ENCODE measurements around the gene NLRP6. TPM values are rescaled to one million over a fixed set of nuclear protein-coding genes. Genes with fewer than 3 reads are reported as not detected.

NLRP6 gene
- total RNA-seq, 4 donors from 2014 or later, result 0.75 to 1.3 TPM; not detected in 2

GRCh38 chr11:241634-242033, 36.6 kb upstream of the NLRP6 start:
- Histone ChIP-seq H3K4me3 (no peak overlapping the region), H3K36me3 (peaks cover 9 to 73% (median 30%) of the 10 kb centered on the region in 3 donors), H3K9me3 (no peaks in the 10 kb centered on the region), H3K4me1 (peaks cover 11 to 19% (median 12%) of the 10 kb centered on the region in 3 donors), H3K27ac (no peak overlapping the region), H3K27me3 (no peaks in the 10 kb centered on the region)
- no peak for TF ChIP-seq CTCF (IDR thresholded peaks at IDR 0.05)
- TF ChIP-seq POLR2A (IDR thresholded peaks at IDR 0.05), result no peak
- DNase-seq, result no peak
- 94 to 95% methylated on average over 5 of the region's 5 CpGs for WGBS, 2 donors
- intact Hi-C loops (cut with DNase I), result no loop called here

GRCh38 chr11:244376-244775, 33.8 kb upstream of the NLRP6 start:
- Histone ChIP-seq H3K4me3 (no peak overlapping the region), H3K27ac (no peak overlapping the region), H3K27me3 (no peaks in the 10 kb centered on the region), H3K9me3 (no peaks in the 10 kb centered on the region), H3K4me1 (no peaks in the 10 kb centered on the region), H3K36me3 (peaks cover 9 to 100% (median 48%) of the 10 kb centered on the region in 3 donors)
- intact Hi-C loops (cut with DNase I), result no loop called here
- TF ChIP-seq POLR2A (IDR thresholded peaks at IDR 0.05) (no peak), CTCF (IDR thresholded peaks at IDR 0.05) (no peak)
- 84 to 85% methylated on average over 2 of the region's 2 CpGs for WGBS, 2 donors
- DNase-seq, result no peak

- peaks cover 23 to 100% (median 62%) of the 10 kb centered on the region in 3 donors for H3K36me3 ChIP-seq
- no peaks in the 10 kb centered on the region for H3K27me3 ChIP-seq
- WGBS, 2 donors, result 92% methylated on average over 5 to 7 of the region's 8 CpGs
- no peak for DNase-seq
- H3K4me3 ChIP-seq, result no peak overlapping the region
- H3K27ac ChIP-seq, result no peak overlapping the region
- intact Hi-C loops (cut with DNase I), result no loop called here
- H3K4me1 ChIP-seq, result no peaks in the 10 kb centered on the region
- no peaks in the 10 kb centered on the region for H3K9me3 ChIP-seq
- no peak for TF ChIP-seq POLR2A (IDR thresholded peaks at IDR 0.05)
- TF ChIP-seq CTCF (IDR thresholded peaks at IDR 0.05), result no peak
These were observed 29.1 kb upstream of the NLRP6 start for GRCh38 chr11:249062-249461.

GRCh38 chr11:250274-250673, 27.9 kb upstream of the NLRP6 start:
- 89 to 99% methylated on average over 5 of the region's 5 CpGs for WGBS, 2 donors
- H3K27ac ChIP-seq, result no peak overlapping the region
- no peaks in the 10 kb centered on the region for H3K4me1 ChIP-seq
- intact Hi-C loops (cut with DNase I), result no loop called here
- no peak for TF ChIP-seq POLR2A (IDR thresholded peaks at IDR 0.05)
- no peak for TF ChIP-seq CTCF (IDR thresholded peaks at IDR 0.05)
- no peak for DNase-seq
- H3K36me3 ChIP-seq, result peaks cover 19 to 88% (median 51%) of the 10 kb centered on the region in 3 donors
- no peak overlapping the region for H3K4me3 ChIP-seq
- no peaks in the 10 kb centered on the region for H3K27me3 ChIP-seq
- H3K9me3 ChIP-seq, result no peaks in the 10 kb centered on the region

GRCh38 chr11:250740-251299, 27.4 kb upstream of the NLRP6 start:
- no peaks in the 10 kb centered on the region for H3K9me3 ChIP-seq
- H3K27me3 ChIP-seq, result no peaks in the 10 kb centered on the region
- TF ChIP-seq POLR2A (IDR thresholded peaks at IDR 0.05), result no peak
- TF ChIP-seq CTCF (IDR thresholded peaks at IDR 0.05), result peak; percentile 40 to 67 (median 54)
- no peaks in the 10 kb centered on the region for H3K4me1 ChIP-seq
- no peak for DNase-seq
- H3K4me3 ChIP-seq, result no peak overlapping the region
- H3K36me3 ChIP-seq, result peaks cover 16 to 82% (median 48%) of the 10 kb centered on the region in 3 donors
- H3K27ac ChIP-seq, result no peak overlapping the region
- WGBS, 2 donors, result 76 to 78% methylated on average over 10 of the region's 10 CpGs
- intact Hi-C loops (cut with DNase I), result no loop called here

All from esophagus squamous epithelium (tissue), 5 donors.